Amniotic epithelial cell (primary cell): Measurements from ENCODE around the gene DLG1.

Experiments used
- DNase-seq: peaks from one replicate; pipeline ENCODE4 v3.0.0-alpha.2; 2010; ENCODE audit warnings: low read depth

The DLG1 gene

GRCh38 chr3:197029511-197030167, 268.8 kb downstream of the DLG1 start, which contains the start of gene MELTF:
Gene MELTF, minus strand, starts transcription at chr3:197029817. Its CDS starts 115 bp downstream, at chr3:197029702.
- DNase-seq: peak; percentile 90

- DNase-seq: no peak
These were observed 269.5 kb downstream of the DLG1 start for GRCh38 chr3:197028728-197029510.

- no peak for DNase-seq
These were observed 270.3 kb downstream of the DLG1 start for GRCh38 chr3:197027896-197028727.

GRCh38 chr3:197027151-197027895, 271.1 kb downstream of the DLG1 start:
- DNase-seq: peak; percentile 53

GRCh38 chr3:197026481-197026866, 271.9 kb downstream of the DLG1 start:
- DNase-seq: no peak

- DNase-seq: no peak
These were observed 272.5 kb downstream of the DLG1 start for GRCh38 chr3:197025736-197026480.

GRCh38 chr3:197024881-197025735, 273.3 kb downstream of the DLG1 start:
- no peak for DNase-seq

- DNase-seq: no peak
These were observed 274.3 kb downstream of the DLG1 start for GRCh38 chr3:197023998-197024651.

GRCh38 chr3:197023241-197023997, 275.0 kb downstream of the DLG1 start:
- DNase-seq: no peak

- DNase-seq: no peak
These were observed 275.8 kb downstream of the DLG1 start for GRCh38 chr3:197022405-197023231.

- DNase-seq: no peak
These were observed 276.5 kb downstream of the DLG1 start for GRCh38 chr3:197021729-197022404.

- no peak for DNase-seq
These were observed 277.2 kb downstream of the DLG1 start for GRCh38 chr3:197021231-197021630.

- no peak for DNase-seq
These were observed 278.9 kb downstream of the DLG1 start for GRCh38 chr3:197019535-197019934.

GRCh38 chr3:197019021-197019420, 279.4 kb downstream of the DLG1 start:
- DNase-seq: no peak

- DNase-seq: no peak
These were observed 281.4 kb downstream of the DLG1 start for GRCh38 chr3:197017003-197017402.

GRCh38 chr3:197015790-197016736, 282.3 kb downstream of the DLG1 start:
- no peak for DNase-seq
